NCI-H146 (cell line): Measurements from ENCODE around the gene RARS2.
A peak's percentile ranks its signal among the peaks of the same experiment; 100 is the strongest.
"Not testable (repeated sequence)": the region's sequence is repeated elsewhere in the genome, so short reads cannot be mapped to it uniquely, and the experiment has no call there.

Experiments used
- DNase-seq: peaks from one replicate; lab custom pipeline; 2025; lab: John Stamatoyannopoulos, UW

Gene RARS2

GRCh38 chr6:87589693-87590416 is at the start of gene RARS2, which contains the start of gene ORC3:
Gene RARS2 (minus strand): TSS chr6:87589987. CDS start chr6:87589957, 30 bp downstream.
Gene ORC3 (plus strand): TSS chr6:87590135. CDS start chr6:87590169, 34 bp downstream.
- DNase-seq, result peak; percentile 94

GRCh38 chr6:87639373-87639772 is 49.6 kb upstream of the RARS2 start:
- DNase-seq, result no peak

GRCh38 chr6:87637106-87637505 is 47.3 kb upstream of the RARS2 start:
- no peak for DNase-seq

- DNase-seq, result no peak
Measured at GRCh38 chr6:87636315-87636714, 46.5 kb upstream of the RARS2 start.

- DNase-seq, result no peak
Measured at GRCh38 chr6:87633851-87634250, 44.1 kb upstream of the RARS2 start.

GRCh38 chr6:87630746-87631145 is 41.0 kb upstream of the RARS2 start:
- no peak for DNase-seq

- DNase-seq, result no peak
Measured at GRCh38 chr6:87628881-87629280, 39.1 kb upstream of the RARS2 start.

- no peak for DNase-seq
Measured at GRCh38 chr6:87628424-87628823, 38.6 kb upstream of the RARS2 start.

GRCh38 chr6:87623248-87623647 is 33.5 kb upstream of the RARS2 start:
- no peak for DNase-seq

GRCh38 chr6:87618531-87618930 is 28.7 kb upstream of the RARS2 start:
- no peak for DNase-seq

- no peak for DNase-seq
Measured at GRCh38 chr6:87617405-87617804, 27.6 kb upstream of the RARS2 start.

- not testable (repeated sequence) for DNase-seq
Measured at GRCh38 chr6:87613018-87613417, 23.2 kb upstream of the RARS2 start.

GRCh38 chr6:87608802-87609201 is 19.0 kb upstream of the RARS2 start:
- DNase-seq, result no peak

- no peak for DNase-seq
Measured at GRCh38 chr6:87606199-87606598, 16.4 kb upstream of the RARS2 start.

GRCh38 chr6:87600576-87600975 is 10.8 kb upstream of the RARS2 start:
- DNase-seq, result no peak

- no peak for DNase-seq
Measured at GRCh38 chr6:87590990-87591389, 1.2 kb upstream of the RARS2 start.

- DNase-seq, result no peak
Measured at GRCh38 chr6:87590417-87590880, 662 bp upstream of the RARS2 start.

- DNase-seq, result no peak
Measured at GRCh38 chr6:87588756-87589407, 905 bp downstream of the RARS2 start.

GRCh38 chr6:87586371-87587077 is 3.3 kb downstream of the RARS2 start:
- DNase-seq, result no peak

- no peak for DNase-seq
Measured at GRCh38 chr6:87583822-87584221, 6.0 kb downstream of the RARS2 start.

GRCh38 chr6:87575423-87575822 is 14.4 kb downstream of the RARS2 start:
- DNase-seq, result peak; percentile 8

- DNase-seq, result peak; percentile 3
Measured at GRCh38 chr6:87574237-87574804, 15.5 kb downstream of the RARS2 start.
